ENCODE data around the gene PLAGL1.
"Not testable (repeated sequence)": the region's sequence is repeated elsewhere in the genome, so short reads cannot be mapped to it uniquely, and the experiment has no call there.

The PLAGL1 gene, protein sequence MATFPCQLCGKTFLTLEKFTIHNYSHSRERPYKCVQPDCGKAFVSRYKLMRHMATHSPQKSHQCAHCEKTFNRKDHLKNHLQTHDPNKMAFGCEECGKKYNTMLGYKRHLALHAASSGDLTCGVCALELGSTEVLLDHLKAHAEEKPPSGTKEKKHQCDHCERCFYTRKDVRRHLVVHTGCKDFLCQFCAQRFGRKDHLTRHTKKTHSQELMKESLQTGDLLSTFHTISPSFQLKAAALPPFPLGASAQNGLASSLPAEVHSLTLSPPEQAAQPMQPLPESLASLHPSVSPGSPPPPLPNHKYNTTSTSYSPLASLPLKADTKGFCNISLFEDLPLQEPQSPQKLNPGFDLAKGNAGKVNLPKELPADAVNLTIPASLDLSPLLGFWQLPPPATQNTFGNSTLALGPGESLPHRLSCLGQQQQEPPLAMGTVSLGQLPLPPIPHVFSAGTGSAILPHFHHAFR

GRCh38 chr6:144008120-144008811 is at the start of gene PLAGL1:
TSS of gene PLAGL1 (minus strand) at chr6:144008259. CDS start at chr6:143948136, 60,123 bp downstream.
- TF ChIP-seq, protein P1, sequence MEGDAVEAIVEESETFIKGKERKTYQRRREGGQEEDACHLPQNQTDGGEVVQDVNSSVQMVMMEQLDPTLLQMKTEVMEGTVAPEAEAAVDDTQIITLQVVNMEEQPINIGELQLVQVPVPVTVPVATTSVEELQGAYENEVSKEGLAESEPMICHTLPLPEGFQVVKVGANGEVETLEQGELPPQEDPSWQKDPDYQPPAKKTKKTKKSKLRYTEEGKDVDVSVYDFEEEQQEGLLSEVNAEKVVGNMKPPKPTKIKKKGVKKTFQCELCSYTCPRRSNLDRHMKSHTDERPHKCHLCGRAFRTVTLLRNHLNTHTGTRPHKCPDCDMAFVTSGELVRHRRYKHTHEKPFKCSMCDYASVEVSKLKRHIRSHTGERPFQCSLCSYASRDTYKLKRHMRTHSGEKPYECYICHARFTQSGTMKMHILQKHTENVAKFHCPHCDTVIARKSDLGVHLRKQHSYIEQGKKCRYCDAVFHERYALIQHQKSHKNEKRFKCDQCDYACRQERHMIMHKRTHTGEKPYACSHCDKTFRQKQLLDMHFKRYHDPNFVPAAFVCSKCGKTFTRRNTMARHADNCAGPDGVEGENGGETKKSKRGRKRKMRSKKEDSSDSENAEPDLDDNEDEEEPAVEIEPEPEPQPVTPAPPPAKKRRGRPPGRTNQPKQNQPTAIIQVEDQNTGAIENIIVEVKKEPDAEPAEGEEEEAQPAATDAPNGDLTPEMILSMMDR (IDR thresholded peaks at IDR 0.05; ENCODE audit: low read length, missing control alignments), result no peak
- peak; percentile 79 for DNase-seq (ENCODE audit: low read depth)
- H3K4me3 ChIP-seq (replicated peaks; ENCODE audit: low read depth, low read length), result peak within 1 kb of the TSS; percentile 75

- TF ChIP-seq, protein P1 (IDR thresholded peaks at IDR 0.05; ENCODE audit: low read length, missing control alignments), result no peak
- DNase-seq (ENCODE audit: low read depth), result no peak
- no peak overlapping the region for H3K4me3 ChIP-seq (replicated peaks; ENCODE audit: low read depth, low read length)
These were observed 47.3 kb upstream of the PLAGL1 start for GRCh38 chr6:144055121-144055931.

DNA sequence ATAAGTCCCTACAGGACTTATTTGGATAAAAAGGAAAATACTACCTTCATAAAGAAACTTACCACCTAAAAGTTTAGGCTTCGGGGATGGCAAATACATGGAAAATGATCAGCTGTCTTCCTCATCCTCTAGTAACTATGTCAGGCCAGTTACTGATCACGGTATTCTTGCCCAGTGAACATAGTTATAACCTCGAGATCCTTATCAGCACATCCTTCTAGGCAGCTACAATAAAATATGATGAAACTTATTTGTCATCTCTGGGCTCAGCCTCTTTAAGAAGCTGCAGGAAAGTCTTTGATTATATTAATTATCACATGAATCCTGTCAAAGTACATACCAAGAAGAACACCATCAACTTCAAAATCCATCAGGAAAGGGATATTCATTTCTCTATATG is 45.5 kb upstream of the PLAGL1 start:
- TF ChIP-seq, protein P1 (IDR thresholded peaks at IDR 0.05; ENCODE audit: low read length, missing control alignments), result no peak
- H3K4me3 ChIP-seq (replicated peaks; ENCODE audit: low read depth, low read length), result no peak overlapping the region
- DNase-seq (ENCODE audit: low read depth), result no peak

DNA sequence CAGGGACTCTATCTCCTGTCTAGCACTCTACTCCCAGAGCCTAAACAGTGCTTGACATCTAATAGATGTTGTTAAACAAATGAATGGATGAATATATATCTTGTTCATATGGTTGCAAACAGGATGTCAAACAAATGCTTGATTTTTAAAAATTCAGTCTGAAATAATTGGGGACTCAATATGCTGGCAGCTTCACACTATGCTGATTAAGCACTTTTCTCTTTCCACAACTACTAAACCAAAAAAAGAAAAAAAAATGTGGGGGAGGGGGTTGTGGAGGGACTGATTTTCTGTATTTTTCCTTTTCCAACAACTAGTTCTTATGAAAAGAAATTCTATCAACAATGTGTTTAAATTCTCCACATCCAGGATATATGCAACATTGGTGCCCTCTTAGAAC is 44.4 kb upstream of the PLAGL1 start:
- H3K4me3 ChIP-seq (replicated peaks; ENCODE audit: low read depth, low read length), result no peak overlapping the region
- TF ChIP-seq, protein P1 (IDR thresholded peaks at IDR 0.05; ENCODE audit: low read length, missing control alignments), result no peak
- DNase-seq (ENCODE audit: low read depth), result no peak

GRCh38 chr6:144049386-144049785 is 41.3 kb upstream of the PLAGL1 start:
- no peak overlapping the region for H3K4me3 ChIP-seq (replicated peaks; ENCODE audit: low read depth, low read length)
- TF ChIP-seq, protein P1 (IDR thresholded peaks at IDR 0.05; ENCODE audit: low read length, missing control alignments), result no peak
- DNase-seq (ENCODE audit: low read depth), result no peak

GRCh38 chr6:144047688-144048087 is 39.6 kb upstream of the PLAGL1 start:
- TF ChIP-seq, protein P1 (IDR thresholded peaks at IDR 0.05; ENCODE audit: low read length, missing control alignments), result no peak
- no peak overlapping the region for H3K4me3 ChIP-seq (replicated peaks; ENCODE audit: low read depth, low read length)
- no peak for DNase-seq (ENCODE audit: low read depth)

GRCh38 chr6:144046672-144047071 is 38.6 kb upstream of the PLAGL1 start:
- not testable (repeated sequence) for H3K4me3 ChIP-seq (replicated peaks; ENCODE audit: low read depth, low read length); DNase-seq (ENCODE audit: low read depth)

DNA sequence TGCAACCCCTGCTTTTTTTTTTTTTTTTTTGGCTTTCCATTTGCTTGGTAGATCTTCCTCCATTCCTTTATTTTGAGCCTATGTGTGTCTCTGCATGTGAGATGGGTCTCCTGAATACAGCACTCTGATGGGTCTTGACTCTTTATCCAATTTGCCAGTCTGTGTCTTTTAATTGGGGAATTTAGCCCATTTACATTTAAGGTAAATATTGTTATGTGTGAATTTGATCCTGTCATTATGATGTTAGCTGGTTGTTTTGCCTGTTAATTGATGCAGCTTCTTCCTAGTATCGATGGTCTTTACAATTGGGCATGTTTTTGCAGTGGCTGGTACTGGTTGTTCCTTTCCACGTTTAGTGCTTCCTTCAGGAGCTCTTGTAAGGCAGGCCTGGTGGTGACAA is 36.9 kb upstream of the PLAGL1 start:
- DNase-seq (ENCODE audit: low read depth); H3K4me3 ChIP-seq (replicated peaks; ENCODE audit: low read depth, low read length): not testable (repeated sequence)

Measured in fibroblast of pulmonary artery (primary cell).